Adrenal gland (tissue), 5 donors: ENCODE results near the gene TIGD3.

Experiments used
- CTCF ChIP-seq, 6 experiments: fragments of 450-650 bp in 4 of 6; fragments of 200-600 bp in 2 of 6; sonication (generic) in 1 of 6; IDR thresholded peaks; 1 replicate in 5 of 6; 2 replicates in 1 of 6; pipeline versions ENCODE4 v1.5.1 to v1.8.0; 2016 to 2021; ENCODE audit warnings: antibody characterized with exemption in 6 of 6, mild to moderate bottlenecking in 2 of 6, moderate library complexity in 1 of 6
- POLR2A ChIP-seq, 2 donors: fragments of 450-650 bp; IDR thresholded peaks; one replicate each; pipeline ENCODE4 v1.6.1; 2017; ENCODE audit warnings: antibody characterized with exemption in 2 of 2, mild to moderate bottlenecking in 2 of 2, moderate library complexity in 1 of 2
- donor health status: DM: no; HTN: no; CAD: no.

- no peak for TF ChIP-seq CTCF (IDR thresholded peaks at IDR 0.05)
- no peak for TF ChIP-seq POLR2A (IDR thresholded peaks at IDR 0.05)
Observed at GRCh38 chr11:65356394-65356972, 1.9 kb downstream of the TIGD3 start.
